Measurements from ENCODE around the gene COG8.
"Not testable (repeated sequence)": the region's sequence is repeated elsewhere in the genome, so short reads cannot be mapped to it uniquely, and the experiment has no call there.

COG8 gene

DNA sequence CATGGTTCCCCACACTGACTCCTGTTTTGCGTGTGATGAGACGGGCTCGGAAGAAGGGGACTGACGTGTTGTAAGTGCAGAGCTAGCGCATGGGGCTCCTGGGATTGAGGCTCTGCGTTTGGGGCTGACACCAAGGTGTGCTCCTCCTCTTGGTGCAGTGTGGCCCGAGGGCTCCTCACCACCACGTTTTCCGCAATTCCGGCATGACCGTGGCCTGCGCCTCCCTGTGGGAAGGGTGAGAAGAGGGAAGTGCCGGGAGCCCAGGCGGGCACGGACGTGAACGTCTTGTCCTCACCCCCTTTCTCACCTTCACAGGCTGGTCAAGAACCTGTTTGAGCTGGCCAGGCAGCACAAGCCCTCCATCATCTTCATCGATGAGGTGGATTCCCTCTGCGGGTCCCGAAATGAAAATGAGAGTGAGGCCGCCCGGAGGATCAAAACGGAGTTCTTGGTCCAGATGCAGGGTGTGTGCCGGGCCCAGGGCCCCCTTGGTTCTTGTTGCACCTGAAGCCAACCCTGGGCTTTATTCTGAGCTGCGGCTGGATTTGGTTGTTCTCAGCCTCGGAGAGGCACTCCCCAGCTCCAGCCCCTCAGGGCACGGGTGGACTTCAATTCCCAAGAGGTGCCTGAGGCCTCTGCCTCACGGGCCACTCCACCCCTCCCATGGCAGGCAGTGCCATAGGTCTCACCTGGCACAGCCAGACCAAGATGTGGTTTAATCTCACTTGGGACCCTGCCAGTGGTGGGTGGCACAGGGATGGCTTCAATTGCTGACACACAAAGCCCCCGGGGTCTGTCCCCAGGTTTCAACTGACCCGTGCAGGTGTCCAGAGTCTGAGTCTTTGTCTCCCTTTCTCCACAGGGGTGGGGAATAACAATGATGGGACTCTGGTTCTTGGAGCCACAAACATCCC, 19.3 kb downstream of the COG8 start:
- in situ Hi-C loops (cut with MboI; ENCODE audit: low sequenced_read_pairs) = no loop called here

DNA sequence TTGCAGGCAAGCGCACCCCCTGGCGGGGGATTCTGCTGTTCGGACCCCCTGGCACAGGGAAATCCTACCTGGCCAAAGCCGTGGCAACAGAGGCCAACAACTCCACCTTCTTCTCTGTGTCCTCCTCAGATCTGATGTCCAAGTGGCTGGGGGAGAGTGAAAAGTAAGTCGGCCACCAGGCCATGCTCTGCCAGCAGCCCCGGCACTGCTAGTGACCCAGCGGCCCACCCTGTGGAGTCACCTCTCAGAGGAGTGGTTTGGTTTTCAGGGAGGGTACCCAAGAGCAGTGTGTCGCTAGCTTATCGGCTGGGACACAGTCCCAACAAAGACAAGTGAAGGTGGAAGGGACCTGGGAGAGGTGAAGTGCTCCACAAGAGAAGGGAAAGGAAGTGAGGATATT, 20.0 kb downstream of the COG8 start:
- in situ Hi-C loops (cut with MboI; ENCODE audit: low sequenced_read_pairs) = no loop called here

DNA sequence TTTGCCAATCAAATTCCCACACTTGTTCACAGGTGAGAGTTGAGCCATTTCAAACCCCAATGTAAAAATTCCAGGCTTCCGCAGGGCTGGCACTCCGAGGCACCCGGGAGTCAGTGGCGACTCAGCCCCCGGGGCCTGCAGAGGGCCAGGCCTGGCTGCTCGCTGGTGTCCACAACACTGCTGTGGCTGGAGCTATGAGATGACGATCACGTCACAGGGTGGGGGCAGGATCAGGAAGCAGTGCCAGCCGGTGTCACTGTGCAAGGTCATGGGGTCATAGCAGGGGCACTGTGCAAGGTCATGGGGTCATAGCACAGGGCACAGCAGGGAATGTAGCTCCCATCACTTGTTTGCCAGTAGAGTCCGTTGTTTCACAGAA, 20.5 kb downstream of the COG8 start:
- in situ Hi-C loops (cut with MboI; ENCODE audit: low sequenced_read_pairs) = no loop called here

DNA sequence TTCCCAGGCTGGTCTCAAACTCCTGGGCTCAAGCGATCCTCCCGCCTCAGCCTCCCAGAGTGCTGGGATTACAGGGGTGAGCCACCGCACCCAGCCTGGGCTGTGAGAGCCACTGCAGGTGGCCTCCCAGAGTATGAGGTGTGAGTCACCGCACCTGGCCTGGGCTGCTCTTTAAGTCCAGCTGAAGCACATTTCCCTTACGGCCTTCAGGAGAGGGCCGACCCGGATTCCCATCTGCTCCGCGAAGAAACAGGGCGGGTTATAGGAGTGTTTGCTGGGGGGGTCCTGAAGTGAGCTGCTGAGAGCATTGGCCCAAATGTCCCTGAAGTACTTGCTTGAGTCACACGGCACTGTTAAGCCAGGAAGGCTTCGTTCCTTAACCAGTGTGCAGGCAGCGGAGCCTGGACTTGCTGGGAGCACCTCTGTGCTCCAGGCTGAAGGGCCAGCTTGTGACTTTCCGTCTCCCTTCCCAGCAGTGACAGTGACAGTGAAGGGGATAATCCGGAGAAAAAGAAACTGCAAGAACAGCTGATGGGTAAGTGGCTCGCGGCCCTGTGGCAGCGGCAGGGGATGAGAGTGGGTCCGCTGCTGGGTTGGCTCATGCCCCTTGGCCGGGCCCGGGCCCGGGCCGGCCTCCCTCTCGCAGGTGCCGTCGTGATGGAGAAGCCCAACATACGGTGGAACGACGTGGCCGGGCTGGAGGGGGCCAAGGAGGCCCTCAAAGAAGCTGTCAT, 21.0 kb downstream of the COG8 start:
- in situ Hi-C loops (cut with MboI; ENCODE audit: low sequenced_read_pairs) = no loop called here

DNA sequence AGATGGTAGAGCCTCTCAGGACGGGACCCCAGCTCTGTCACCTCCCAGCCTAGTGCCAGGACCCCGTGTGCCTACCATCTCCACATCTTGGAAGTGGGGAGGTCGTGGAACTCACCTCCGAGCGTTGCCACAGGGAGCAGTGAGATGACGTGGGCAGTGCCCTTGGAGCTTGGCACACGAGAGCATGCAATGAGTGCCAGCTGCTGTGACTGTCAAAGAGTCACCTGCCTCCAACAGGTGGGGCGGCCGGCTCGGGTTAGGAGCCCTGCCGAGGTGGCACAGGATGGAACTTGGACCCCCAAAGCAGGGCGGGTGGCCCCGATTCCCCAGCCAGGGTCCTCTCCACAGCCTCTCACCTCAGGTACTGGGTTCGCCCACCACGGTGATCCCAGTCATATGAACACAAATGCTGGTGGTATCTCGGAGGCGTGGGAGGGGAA, 22.7 kb downstream of the COG8 start:
- in situ Hi-C loops (cut with MboI; ENCODE audit: low sequenced_read_pairs) = no loop called here

DNA sequence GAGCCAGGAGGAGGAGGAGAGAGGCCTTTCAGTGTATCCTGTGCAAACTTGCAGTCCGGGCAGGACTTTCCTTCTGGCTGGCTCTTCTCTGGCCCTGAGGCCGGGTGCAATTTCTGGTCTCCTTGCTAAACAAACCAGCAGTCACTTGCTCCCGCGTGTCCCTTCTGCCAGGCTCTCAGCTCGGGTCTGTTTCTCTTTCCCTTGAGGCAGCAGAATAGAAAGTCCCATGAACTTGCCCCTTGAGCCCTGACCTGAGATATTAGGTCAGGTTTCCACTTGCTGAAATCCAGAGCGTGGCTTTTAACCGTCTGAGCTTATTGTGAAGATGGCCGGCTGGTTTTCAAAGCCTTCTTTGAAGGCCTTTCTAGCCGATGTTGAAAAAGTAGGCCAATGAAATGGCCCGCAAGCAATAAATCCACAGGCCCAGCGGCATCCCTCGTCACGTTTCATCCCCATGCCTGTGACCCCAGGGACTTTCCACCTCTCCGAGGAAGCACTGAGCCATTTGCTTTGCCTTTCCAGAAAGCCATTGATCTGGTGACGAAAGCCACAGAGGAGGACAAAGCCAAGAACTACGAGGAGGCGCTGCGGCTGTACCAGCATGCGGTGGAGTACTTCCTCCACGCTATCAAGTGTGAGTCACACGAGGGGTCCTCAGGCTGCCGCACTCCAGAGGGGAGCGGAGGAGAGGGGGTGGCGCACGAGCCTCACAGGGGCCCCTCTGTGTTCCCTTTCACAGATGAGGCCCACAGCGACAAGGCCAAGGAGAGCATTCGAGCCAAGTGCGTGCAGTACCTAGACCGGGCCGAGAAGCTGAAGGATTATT, 23.7 kb downstream of the COG8 start:
- in situ Hi-C loops (cut with MboI; ENCODE audit: low sequenced_read_pairs) = no loop called here

DNA sequence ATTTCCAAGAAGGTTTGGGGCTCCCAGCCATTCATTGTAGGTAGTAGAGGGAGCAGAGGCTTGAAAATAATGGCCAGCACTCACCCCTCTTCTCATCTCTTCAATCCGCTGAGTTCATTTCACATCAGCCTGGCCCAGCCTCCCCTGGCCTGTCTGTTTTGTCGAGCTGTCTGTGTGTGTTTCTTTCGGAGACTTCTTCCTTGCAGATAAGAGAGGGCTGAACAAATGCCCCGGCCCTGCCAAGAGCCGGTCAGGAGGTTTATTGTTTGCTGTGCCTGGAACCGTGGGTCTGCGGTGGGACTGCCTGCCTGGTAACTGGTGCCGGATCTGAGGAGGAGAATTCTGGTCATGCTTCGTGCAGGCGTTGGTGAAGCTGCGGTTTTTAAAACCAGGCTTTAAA, 24.8 kb downstream of the COG8 start:
- in situ Hi-C loops (cut with MboI; ENCODE audit: low sequenced_read_pairs) = no loop called here

DNA sequence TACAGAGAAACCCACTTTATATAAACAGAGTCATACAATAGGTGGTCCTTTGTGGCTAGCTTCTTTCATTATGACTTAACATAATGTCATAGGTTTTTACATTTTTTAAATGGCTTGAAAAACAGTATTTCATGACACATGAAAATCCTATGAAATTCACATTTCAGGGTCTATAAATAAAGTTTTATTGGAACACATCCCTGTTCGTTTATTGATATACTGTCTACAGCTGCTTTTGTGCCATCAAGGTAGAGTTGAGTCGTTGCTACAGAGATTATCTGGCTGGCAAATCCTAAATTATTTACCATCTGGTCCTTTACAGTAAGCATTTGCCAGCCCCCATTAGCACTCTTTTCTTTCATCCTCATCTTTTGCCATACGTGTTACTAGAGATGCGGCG, 25.9 kb downstream of the COG8 start:
- in situ Hi-C loops (cut with MboI; ENCODE audit: low sequenced_read_pairs) = no loop called here

DNA sequence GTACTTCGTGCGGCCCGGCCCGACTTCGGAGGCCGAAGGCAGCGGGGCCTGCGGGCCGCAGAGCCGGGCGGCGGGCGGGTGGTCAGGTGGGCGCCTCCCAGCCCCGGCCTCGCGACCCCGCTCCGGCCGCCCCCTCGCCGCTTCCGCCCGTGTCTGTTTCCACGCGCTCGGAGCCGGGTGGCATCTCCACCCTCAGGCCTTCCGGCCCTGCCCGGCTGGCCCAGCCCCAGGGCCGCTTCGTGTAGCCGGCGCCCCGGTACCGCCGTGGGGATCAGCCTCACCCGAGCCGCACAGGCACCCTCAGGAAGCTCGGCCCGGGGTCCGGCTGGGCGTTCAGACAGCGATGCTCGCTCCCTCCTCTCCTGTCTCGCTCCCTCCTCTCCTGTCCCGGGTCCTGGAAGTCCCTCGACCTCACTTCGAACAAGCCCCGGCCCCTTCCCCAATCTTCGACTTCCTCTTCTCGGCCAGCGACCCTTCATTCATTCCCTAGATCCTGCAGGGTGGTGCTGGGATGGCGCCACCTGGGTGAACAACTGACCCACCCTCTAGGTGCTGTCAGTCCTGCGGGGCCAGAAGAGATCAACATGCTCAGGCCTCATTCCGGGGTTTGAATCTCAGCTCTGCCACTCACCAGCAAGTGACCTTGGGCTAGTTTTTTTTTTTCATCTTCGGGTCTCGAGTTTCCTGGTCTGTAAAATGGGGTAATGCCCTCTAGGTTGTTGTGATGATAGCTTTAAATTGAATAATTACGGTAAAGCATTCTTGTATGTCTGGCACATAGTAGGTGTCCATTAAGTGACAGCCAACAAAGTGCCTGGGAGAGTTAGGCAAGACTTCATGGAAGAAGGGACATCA, 27.6 kb downstream of the COG8 start:
- in situ Hi-C loops (cut with MboI; ENCODE audit: low sequenced_read_pairs) = no loop called here

DNA sequence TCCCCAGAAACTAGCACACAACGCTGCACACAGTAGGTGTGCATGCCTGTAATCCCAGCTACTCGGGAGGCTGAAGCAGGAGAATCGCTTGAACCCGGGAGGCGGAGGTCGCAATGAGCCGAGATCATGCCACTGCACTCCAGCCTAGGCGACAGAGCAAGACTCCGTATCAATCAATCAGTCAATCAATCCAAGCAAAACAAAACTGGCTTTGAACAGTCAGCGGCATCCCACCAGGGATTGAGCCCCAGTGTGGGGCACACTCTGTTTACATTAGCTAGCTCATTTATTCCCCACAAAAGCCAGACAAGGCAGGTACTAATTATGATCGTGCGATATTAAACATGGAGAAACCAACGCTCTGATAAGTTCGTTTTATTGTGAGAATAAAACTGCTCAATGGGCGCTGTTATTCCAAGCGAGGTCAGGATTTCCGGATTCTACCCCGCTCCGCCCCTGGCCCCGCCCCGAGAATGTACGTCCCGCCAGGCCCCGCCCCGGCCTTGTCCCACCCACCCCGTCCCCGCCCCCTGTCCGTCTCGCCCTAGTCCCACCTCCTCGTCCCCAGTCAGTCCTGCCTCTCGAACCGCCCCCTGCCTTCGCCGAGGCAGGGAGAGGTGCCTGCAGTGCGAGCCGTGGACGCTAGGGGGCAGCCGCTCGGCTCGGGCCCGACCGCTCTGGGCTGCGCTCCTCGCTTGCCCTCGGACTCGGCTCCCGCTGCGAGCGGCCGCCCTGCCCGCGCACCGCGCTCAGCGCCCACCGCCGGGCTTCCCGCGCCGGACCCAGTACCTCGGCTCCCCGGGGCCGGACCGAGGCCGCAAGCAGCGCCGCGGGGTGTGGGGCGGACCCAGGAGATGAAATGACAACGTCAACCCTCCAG, 28.5 kb downstream of the COG8 start, which contains the start of gene VPS4A:
VPS4A (plus strand) TSS at position 698 of the 880 bp plus-strand sequence; CDS start at position 860, 162 bp downstream.
- in situ Hi-C loops (cut with MboI; ENCODE audit: low sequenced_read_pairs) = no loop called here

DNA sequence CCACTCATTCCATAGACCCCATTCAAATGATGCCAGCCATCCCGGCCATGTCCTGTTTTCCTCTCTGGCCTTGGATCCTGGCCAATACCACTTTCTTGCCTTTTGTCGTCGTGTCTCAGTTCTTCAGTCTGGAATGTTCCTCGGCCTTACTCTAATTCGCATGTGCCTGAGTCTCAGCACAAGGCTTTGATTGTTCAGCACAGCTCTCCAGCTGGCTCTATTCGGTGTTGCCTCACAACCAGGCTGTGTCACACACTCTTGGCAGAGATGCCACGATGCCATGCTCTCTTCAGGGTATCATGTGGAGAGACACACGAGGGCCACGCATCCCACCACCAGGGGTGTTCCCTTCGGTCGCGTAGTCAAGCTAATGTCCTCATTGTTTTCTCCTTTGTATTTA, 30.0 kb downstream of the COG8 start:
- in situ Hi-C loops (cut with MboI; ENCODE audit: low sequenced_read_pairs) = no loop called here

DNA sequence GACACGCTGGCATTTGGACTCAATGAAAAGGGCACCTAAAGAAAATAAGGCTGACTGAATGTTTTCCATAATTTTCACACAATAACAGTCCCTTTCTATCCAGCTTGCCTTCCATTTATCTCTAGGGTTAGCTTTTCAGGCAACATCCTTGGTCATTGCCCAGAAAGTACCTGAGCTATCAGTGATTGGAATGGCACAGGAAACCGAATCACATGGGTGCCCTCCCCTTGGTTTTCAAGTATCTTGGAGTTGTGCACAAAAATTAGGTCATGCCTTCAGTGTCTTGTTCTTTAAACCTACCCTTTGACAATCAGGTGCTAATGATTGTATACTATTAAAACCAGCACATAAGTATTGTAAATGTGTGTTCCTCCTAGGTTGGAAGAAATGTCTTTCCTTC, 31.5 kb downstream of the COG8 start:
- in situ Hi-C loops (cut with MboI; ENCODE audit: low sequenced_read_pairs) = no loop called here

DNA sequence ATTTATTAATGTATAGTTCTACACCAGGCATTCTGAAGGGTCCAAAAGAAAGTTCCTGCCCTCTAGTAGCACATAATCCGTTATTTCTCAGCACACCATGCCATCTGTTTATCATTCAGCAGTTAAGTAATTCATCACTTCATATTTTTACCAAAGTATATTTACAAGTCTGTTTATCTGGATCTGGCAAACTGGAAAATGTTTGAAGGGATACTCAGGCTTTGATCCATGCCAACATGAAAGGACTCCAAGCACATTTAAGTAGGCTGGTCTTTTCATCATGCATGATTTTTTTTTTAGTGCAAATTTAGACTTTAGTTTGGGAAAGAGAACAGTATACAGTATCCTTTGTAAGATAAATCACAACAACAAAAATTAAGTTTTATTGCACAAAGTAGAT, 32.3 kb downstream of the COG8 start:
- in situ Hi-C loops (cut with MboI; ENCODE audit: low sequenced_read_pairs) = no loop called here

DNA sequence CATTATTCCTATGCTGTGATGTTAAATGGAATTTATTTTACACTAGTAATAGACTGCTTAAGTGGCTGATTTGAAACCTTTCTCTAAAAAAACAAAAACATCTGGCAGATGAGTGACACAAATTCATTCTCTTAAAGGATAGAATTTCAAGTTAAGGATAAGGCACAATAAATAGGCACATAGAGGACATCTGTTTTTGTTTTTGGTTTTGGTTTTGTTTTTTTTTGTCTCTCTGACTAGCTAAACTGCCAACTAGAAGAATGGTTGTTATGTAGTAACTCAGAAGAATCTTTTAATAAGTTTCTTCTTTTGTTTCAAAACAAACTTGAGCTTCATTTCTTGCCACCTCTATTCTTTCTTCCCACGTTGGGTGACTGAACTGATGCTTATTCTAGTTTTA, 33.3 kb downstream of the COG8 start:
- in situ Hi-C loops (cut with MboI; ENCODE audit: low sequenced_read_pairs) = no loop called here

DNA sequence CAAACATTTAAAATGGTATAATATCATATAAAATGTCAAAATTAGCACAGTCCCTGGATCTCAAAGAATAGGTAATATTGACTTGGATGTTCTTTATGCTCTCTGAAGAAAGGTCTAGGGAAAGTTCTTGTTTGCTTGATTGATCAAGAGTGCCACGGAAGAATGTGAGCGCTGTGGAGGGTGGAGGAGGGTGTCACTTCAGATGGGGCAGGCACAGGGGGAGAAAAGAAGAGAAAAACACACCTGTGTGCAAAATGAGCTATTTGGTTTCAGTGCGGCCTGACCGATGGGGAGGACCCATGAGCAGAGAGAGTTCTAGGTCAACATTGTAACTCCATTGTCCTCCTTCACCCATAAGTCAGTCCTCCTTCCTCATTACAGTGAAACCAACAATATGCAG, 37.1 kb downstream of the COG8 start:
- in situ Hi-C loops (cut with MboI; ENCODE audit: low sequenced_read_pairs) = no loop called here

DNA sequence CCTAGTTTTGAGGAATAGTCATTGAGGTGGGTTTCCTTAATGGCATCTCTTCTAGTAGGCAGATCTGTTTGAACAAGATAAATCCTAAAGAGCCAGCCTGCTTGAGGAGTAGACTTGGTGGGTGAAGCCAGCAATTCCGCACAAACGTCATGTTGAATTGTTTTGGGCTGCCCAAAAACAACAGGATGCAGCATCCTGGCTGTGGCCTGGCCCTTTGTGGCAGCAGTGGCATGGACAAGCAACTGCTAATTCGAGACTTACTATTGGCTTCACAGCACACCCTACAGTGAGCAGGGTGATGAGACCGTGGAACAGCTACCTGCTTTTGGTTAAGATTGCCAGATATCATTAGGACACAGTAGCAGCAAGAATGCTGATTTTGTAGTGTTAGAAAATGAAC, 37.5 kb downstream of the COG8 start:
- in situ Hi-C loops (cut with MboI; ENCODE audit: low sequenced_read_pairs) = no loop called here

DNA sequence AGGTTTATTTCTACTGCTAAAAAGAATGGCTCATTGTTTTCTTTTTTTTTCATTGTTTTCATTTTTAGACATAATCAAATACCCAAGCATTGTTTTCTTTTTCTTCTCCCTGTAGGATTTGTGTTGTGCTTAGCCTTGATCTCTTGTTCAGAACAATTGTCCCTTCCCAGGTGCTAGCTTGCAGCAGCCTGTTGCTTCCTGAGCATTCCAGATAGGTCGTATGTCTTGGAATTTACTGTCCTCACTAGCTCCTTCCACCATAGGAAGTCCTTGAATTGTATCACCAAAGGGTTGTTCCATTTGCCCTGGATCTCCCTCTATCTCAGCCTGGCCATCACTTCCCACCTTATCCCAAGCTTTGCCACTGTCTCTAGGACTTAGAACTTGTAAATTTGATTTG, 38.2 kb downstream of the COG8 start:
- in situ Hi-C loops (cut with MboI; ENCODE audit: low sequenced_read_pairs) = no loop called here

DNA sequence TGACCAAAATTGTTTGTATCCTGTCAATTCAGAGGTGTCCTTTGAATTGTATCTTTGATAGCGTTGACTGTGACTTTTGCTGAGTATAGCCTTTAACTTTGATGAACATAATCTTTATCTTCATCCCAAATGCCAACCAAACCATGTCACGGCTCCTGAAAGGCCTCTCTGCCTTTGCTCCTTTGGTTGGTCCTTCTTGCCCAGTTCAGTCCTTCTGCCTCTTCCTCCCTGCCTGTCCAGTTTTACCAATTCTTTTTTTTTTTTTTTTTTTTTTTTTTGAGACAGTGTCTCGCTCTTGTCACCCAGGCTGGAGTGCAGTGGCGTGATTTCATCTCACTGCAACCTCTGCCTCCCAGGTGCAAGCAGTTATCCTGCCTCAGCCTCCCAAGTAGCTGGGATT, 41.1 kb downstream of the COG8 start:
- in situ Hi-C loops (cut with MboI; ENCODE audit: low sequenced_read_pairs) = no loop called here

DNA sequence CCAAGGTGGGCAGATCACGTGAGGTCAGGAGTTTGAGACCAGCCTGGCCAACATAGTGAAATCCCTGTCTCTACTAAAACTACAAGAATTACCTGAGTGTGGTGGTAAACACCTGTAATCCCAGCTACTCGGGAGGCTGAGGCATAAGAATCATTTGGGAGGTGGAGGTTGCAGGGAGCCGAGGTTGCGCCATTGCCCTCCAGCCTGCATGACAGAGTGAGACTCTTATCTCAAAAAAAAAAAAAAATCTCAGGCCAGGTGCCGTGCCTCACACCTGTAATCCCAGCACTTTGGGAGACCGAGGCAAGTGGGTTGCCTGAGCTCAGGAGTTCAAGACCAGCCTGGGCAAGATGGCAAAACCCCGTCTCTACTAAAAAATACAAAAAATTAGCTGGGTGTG, 42.6 kb downstream of the COG8 start:
- in situ Hi-C loops (cut with MboI; ENCODE audit: low sequenced_read_pairs) = not testable (repeated sequence)
